K562 (cell line): ENCODE measurements around the gene RASSF7. TPM values are rescaled to one million over a fixed set of nuclear protein-coding genes. Genes with fewer than 3 reads are reported as not detected.

Source experiments
- CXXC5 ChIP-seq: fragments of 250-450 bp; sonication (Bioruptor Pico); IDR thresholded peaks from 2 replicates; pipeline ENCODE4 v1.8.0; 2022; ENCODE audit warnings: inconsistent platforms, mild to moderate bottlenecking, moderate library complexity
- EP400 ChIP-seq: fragments of 450-650 bp; IDR thresholded peaks from 2 replicates; pipeline ENCODE4 v1.6.1; 2017; ENCODE audit warnings: antibody characterized with exemption, mild to moderate bottlenecking, moderate library complexity
- ETS1 ChIP-seq: conservative IDR thresholded peaks from 2 replicates; pipeline ENCODE4 v1.6.1; 2011; ENCODE audit warnings: low read depth, mild to moderate bottlenecking, low read length; ENCODE audit not compliant: control insufficient read depth
- FOSL1 ChIP-seq: fragments of 200-800 bp; sonication (Bioruptor generic); conservative IDR thresholded peaks from 2 replicates; pipeline ENCODE4 v1.6.1; 2016; ENCODE audit warnings: missing genetic modification characterization, missing compliant biosample characterization
- MYNN ChIP-seq, 2 experiments: sonication (generic); formaldehyde crosslinking in 1 of 2; IDR thresholded peaks; 2 replicates each; pipeline versions ENCODE4 v1.5.0 to v1.6.1; 2016 to 2020; ENCODE audit warnings: antibody characterized with exemption in 1 of 2, missing genetic modification reagents in 1 of 2
- PCBP2 ChIP-seq: fragments of 200-400 bp; formaldehyde crosslinking; IDR thresholded peaks from 2 replicates; pipeline ENCODE4 v1.6.1; 2018; ENCODE audit warnings: low read length, low read depth, mild to moderate bottlenecking, moderate library complexity; ENCODE audit not compliant: poor library complexity, severe bottlenecking
- RAD51 ChIP-seq: fragments of 450-650 bp; IDR thresholded peaks from 2 replicates; pipeline ENCODE4 v1.7.1; 2016; ENCODE audit warnings: low read depth, mild to moderate bottlenecking, borderline replicate concordance
- RBM39 ChIP-seq: fragments of 200-400 bp; formaldehyde crosslinking; optimal IDR thresholded peaks from 2 replicates; pipeline ENCODE3; 2018; ENCODE audit warnings: low read depth, low read length
- SMAD2 ChIP-seq: fragments of 150-350 bp; IDR thresholded peaks from 2 replicates; pipeline ENCODE4 v1.6.1; 2014; ENCODE audit warnings: low read depth, mild to moderate bottlenecking, low read length
- SNRNP70 ChIP-seq: fragments of 200-400 bp; formaldehyde crosslinking; optimal IDR thresholded peaks from 2 replicates; pipeline ENCODE3; 2017; ENCODE audit warnings: low read depth, low read length
- SRSF7 ChIP-seq: fragments of 200-400 bp; formaldehyde crosslinking; optimal IDR thresholded peaks from 2 replicates; pipeline ENCODE3; 2017; ENCODE audit warnings: mild to moderate bottlenecking, low read depth, low read length
- U2AF2 ChIP-seq: fragments of 200-400 bp; formaldehyde crosslinking; optimal IDR thresholded peaks from 2 replicates; pipeline ENCODE3; 2017; ENCODE audit warnings: low read depth, mild to moderate bottlenecking, low read length
- XRCC3 ChIP-seq: fragments of 450-650 bp; IDR thresholded peaks from 2 replicates; pipeline ENCODE4 v1.6.1; 2017; ENCODE audit warnings: mild to moderate bottlenecking, moderate library complexity
- ZBTB34 ChIP-seq: fragments of 250-450 bp; sonication (Bioruptor Pico); IDR thresholded peaks from 2 replicates; pipeline ENCODE4 v1.8.0; 2021; ENCODE audit warnings: mild to moderate bottlenecking, moderate library complexity
- ZBTB7A ChIP-seq: IDR thresholded peaks from 2 replicates; pipeline ENCODE4 v1.6.1; 2011; ENCODE audit warnings: low read depth, mild to moderate bottlenecking, low read length, moderate library complexity, borderline replicate concordance; ENCODE audit not compliant: control insufficient read depth
- ZFX ChIP-seq: sonication (generic); formaldehyde crosslinking; IDR thresholded peaks from 2 replicates; pipeline ENCODE4 v1.8.0; 2022; ENCODE audit warnings: mild to moderate bottlenecking, missing genetic modification reagents, moderate library complexity
- ZNF551 ChIP-seq: fragments of 250-450 bp; sonication (Bioruptor Pico); IDR thresholded peaks from 2 replicates; pipeline ENCODE4 v1.5.0; 2021; ENCODE audit warnings: mild to moderate bottlenecking, moderate library complexity
- ZNF644 ChIP-seq: fragments of 200-800 bp; sonication (Bioruptor generic); IDR thresholded peaks from 2 replicates; pipeline ENCODE4 v1.6.1; 2016; ENCODE audit warnings: low read depth, missing genetic modification characterization, missing compliant biosample characterization
- polyA plus RNA-seq, 8 experiments: library from polyadenylated mRNA; depleted of rRNA in 4 of 8; stranded (reverse) in 5 of 8; unstranded in 3 of 8; fragments of >200 nt; fragmentation: Nextera tagmentation in 2 of 8; fragmentation: Illumina TruSeq in 1 of 8; extraction: Ambion mirVana in 2 of 8; extraction: Trizol in 1 of 8; gene quantifications; 2 replicates each; pipeline versions ENCODE4 v1.2.1 to v1.2.3, GENCODE V29; 2011 to 2014; ENCODE audit warnings: inconsistent platforms in 1 of 8, missing spikeins in 1 of 8
- total RNA-seq, 7 experiments: library from RNA; depleted of rRNA in 6 of 7; stranded (reverse); fragments of >200 nt in 6 of 7; fragmentation: Illumina TruSeq in 2 of 7; extraction: Trizol in 2 of 7; gene quantifications; 2 replicates each; pipeline versions ENCODE4 v1.2.1 to v1.2.3, GENCODE V29; 2011 to 2021; ENCODE audit warnings: low replicate concordance in 1 of 7
- TF ChIP-seq, protein P1 (sequence below): fragments of 250-450 bp; sonication (Bioruptor Pico); IDR thresholded peaks from 2 replicates; pipeline ENCODE4 v1.8.0; 2021; ENCODE audit warnings: moderate library complexity, mild to moderate bottlenecking, inconsistent platforms
- TF ChIP-seq, protein P2 (sequence below): fragments of 450-650 bp; IDR thresholded peaks from 2 replicates; pipeline ENCODE4 v1.7.1; 2018; ENCODE audit warnings: mild to moderate bottlenecking, low read depth; ENCODE audit not compliant: partially characterized antibody

RASSF7 gene
- total and polyA plus RNA-seq, 9 of the 15 experiments (the other 6 are each of a cell fraction or from before 2014, with no cell fraction given) = 0.41 to 45.2 (median 18.6) TPM

GRCh38 chr11:568306-569157, 7.8 kb downstream of the RASSF7 start (continued):
- TF ChIP-seq, protein P1, sequence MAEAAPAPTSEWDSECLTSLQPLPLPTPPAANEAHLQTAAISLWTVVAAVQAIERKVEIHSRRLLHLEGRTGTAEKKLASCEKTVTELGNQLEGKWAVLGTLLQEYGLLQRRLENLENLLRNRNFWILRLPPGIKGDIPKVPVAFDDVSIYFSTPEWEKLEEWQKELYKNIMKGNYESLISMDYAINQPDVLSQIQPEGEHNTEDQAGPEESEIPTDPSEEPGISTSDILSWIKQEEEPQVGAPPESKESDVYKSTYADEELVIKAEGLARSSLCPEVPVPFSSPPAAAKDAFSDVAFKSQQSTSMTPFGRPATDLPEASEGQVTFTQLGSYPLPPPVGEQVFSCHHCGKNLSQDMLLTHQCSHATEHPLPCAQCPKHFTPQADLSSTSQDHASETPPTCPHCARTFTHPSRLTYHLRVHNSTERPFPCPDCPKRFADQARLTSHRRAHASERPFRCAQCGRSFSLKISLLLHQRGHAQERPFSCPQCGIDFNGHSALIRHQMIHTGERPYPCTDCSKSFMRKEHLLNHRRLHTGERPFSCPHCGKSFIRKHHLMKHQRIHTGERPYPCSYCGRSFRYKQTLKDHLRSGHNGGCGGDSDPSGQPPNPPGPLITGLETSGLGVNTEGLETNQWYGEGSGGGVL = no peak
- TF ChIP-seq, protein P2, sequence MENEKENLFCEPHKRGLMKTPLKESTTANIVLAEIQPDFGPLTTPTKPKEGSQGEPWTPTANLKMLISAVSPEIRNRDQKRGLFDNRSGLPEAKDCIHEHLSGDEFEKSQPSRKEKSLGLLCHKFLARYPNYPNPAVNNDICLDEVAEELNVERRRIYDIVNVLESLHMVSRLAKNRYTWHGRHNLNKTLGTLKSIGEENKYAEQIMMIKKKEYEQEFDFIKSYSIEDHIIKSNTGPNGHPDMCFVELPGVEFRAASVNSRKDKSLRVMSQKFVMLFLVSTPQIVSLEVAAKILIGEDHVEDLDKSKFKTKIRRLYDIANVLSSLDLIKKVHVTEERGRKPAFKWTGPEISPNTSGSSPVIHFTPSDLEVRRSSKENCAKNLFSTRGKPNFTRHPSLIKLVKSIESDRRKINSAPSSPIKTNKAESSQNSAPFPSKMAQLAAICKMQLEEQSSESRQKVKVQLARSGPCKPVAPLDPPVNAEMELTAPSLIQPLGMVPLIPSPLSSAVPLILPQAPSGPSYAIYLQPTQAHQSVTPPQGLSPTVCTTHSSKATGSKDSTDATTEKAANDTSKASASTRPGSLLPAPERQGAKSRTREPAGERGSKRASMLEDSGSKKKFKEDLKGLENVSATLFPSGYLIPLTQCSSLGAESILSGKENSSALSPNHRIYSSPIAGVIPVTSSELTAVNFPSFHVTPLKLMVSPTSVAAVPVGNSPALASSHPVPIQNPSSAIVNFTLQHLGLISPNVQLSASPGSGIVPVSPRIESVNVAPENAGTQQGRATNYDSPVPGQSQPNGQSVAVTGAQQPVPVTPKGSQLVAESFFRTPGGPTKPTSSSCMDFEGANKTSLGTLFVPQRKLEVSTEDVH = no peak
- TF ChIP-seq SRSF7 (no peak), ZFX (CRISPR knock-in tag) (0 out of 2 replicates have a peak, but pooled peaks have one; percentile 30), SNRNP70 (no peak), CXXC5 (CRISPR knock-in tag) (peak; percentile 97), ZBTB7A (peak; percentile 92), XRCC3 (no peak), RBM39 (no peak), ZNF551 (CRISPR knock-in tag) (no peak), U2AF2 (no peak), PCBP2 (no peak), ETS1 (peak; percentile 56; the same call in 1 of the 2 replicates), EP400 (no peak), SMAD2 (no peak), ZNF644 (tag) (no peak), RAD51 (no peak), ZBTB34 (no peak), MYNN (IDR thresholded peaks at IDR 0.05) (no peak), MYNN (CRISPR knock-in tag; IDR thresholded peaks at IDR 0.05) (no peak), FOSL1 (tag) (no peak)
